DND-41 (cell line): ENCODE measurements around the gene PEPD.

Source experiments
- CTCF ChIP-seq: IDR thresholded peaks from 2 replicates; pipeline ENCODE4 v1.5.1; 2012; ENCODE audit warnings: borderline replicate concordance, low read length, moderate library complexity, mild to moderate bottlenecking; ENCODE audit not compliant: poor library complexity, severe bottlenecking; ENCODE audit errors: extremely low read depth
- EZH2 ChIP-seq: IDR thresholded peaks from 3 replicates; pipeline ENCODE4 v1.6.1; 2012; ENCODE audit warnings: borderline replicate concordance, low read depth, mild to moderate bottlenecking, moderate library complexity, low read length, inconsistent platforms; ENCODE audit not compliant: severe bottlenecking

GRCh38 chr19:33522371-33522662 is 726 bp upstream of the PEPD start:
- no peak for TF ChIP-seq CTCF
- no peak for TF ChIP-seq EZH2
